ENCODE measurements around the gene MS4A2. TPM values are rescaled to one million over a fixed set of nuclear protein-coding genes. Genes with fewer than 3 reads are reported as not detected.

Gene MS4A2
- total RNA-seq, 1 experiment from 2014 or later, result not detected

GRCh38 chr11:60125956-60126585 is 37.6 kb downstream of the MS4A2 start:
- Histone ChIP-seq H4K91ac (ENCODE audit: insufficient read length, low read depth, low read length) (no peak overlapping the region), H3K79me1 (ENCODE audit: insufficient read depth, low read depth, low read length, poor library complexity, severe bottlenecking) (no peaks in the 10 kb centered on the region), H3K18ac (ENCODE audit: insufficient read length, low read depth, low read length) (no peak overlapping the region), H2BK12ac (ENCODE audit: insufficient read length, low read depth, low read length) (no peak overlapping the region), H2AK5ac (ENCODE audit: insufficient read length, low read length) (no peak overlapping the region), H3K23me2 (ENCODE audit: insufficient read length, low read depth, low read length, poor library complexity, severe bottlenecking) (no peaks in the 10 kb centered on the region), H2BK120ac (ENCODE audit: low read depth, low read length, poor library complexity, severe bottlenecking) (no peak overlapping the region), H3K14ac (ENCODE audit: insufficient read depth, low read length) (no peak overlapping the region), H3K27ac (ENCODE audit: insufficient read length, low read depth, low read length) (no peak overlapping the region), H2BK5ac (ENCODE audit: insufficient read length, low read length) (no peak overlapping the region), H3K79me2 (ENCODE audit: insufficient read depth, low read length) (no peaks in the 10 kb centered on the region), H2BK15ac (ENCODE audit: low read depth, low read length) (no peak overlapping the region), H4K20me1 (ENCODE audit: control insufficient read depth, insufficient read depth, insufficient read length) (no peaks in the 10 kb centered on the region), H4K5ac (ENCODE audit: insufficient read length, low read depth, low read length) (no peak overlapping the region), H2AFZ (ENCODE audit: low read length) (no peak overlapping the region), H3K23ac (ENCODE audit: insufficient read length, low read depth, low read length) (no peak overlapping the region), H3K9me3 (ENCODE audit: control insufficient read depth, low read depth, low read length) (no peaks in the 10 kb centered on the region), H4K8ac (replicated peaks; ENCODE audit: insufficient read length, low read depth, low read length) (no peak overlapping the region), H3T11ph (ENCODE audit: low read length) (no peak overlapping the region), H3K4me1 (ENCODE audit: insufficient read depth, low read length) (0 out of 2 replicates have a peak, but pooled peaks cover 4% of the 10 kb centered on the region), H3K9ac (ENCODE audit: extremely low read depth, insufficient read length, low read length) (no peak overlapping the region), H3K56ac (ENCODE audit: insufficient read length, low read depth, low read length) (no peak overlapping the region), H3K4me2 (ENCODE audit: insufficient read depth, insufficient read length, low read length) (no peak overlapping the region), H3K4ac (ENCODE audit: low read depth, low read length) (no peak overlapping the region), H2BK20ac (ENCODE audit: low read depth, low read length, poor library complexity, severe bottlenecking) (no peak overlapping the region), H3K27me3 (ENCODE audit: insufficient read depth, low read length) (no peaks in the 10 kb centered on the region)
- Mint-ChIP-seq H3K27me3 (ENCODE audit: low read depth) (no peaks in the 10 kb centered on the region), H3K9me3 (peaks cover 3% of the 10 kb centered on the region in 2 experiments; a peak in 3 of 5 replicates), H3K27ac (no peak overlapping the region), H3K4me3 (no peak overlapping the region), H3K36me3 (ENCODE audit: insufficient read depth in 1 of 3, low read depth in 3 of 3) (no peaks in the 10 kb centered on the region), H3K4me1 (peaks cover 32 to 38% of the 10 kb centered on the region in 2 experiments)
- no peak for DNase-seq
- no peak for TF ChIP-seq CTCF (conservative IDR thresholded peaks at IDR 0.05)
